Neuronal stem cell (in vitro differentiated cells): Measurements from ENCODE around the gene PPP1R27.
A peak's percentile ranks its signal among the peaks of the same experiment; 100 is the strongest.
"Not testable (repeated sequence)": the region's sequence is repeated elsewhere in the genome, so short reads cannot be mapped to it uniquely, and the experiment has no call there.

Source experiments
- DNase-seq: peaks from one replicate; pipeline ENCODE4 v3.0.0-alpha.2; 2013; ENCODE audit warnings: low spot score
- H2AFZ ChIP-seq: one replicate; pipeline ENCODE4 v1.6.1; 2013; ENCODE audit warnings: mild to moderate bottlenecking, low read length, inconsistent platforms
- H2AK5ac ChIP-seq: 2 replicates; pipeline ENCODE4 v1.6.1; 2013; ENCODE audit warnings: low read depth, mild to moderate bottlenecking, inconsistent platforms, low read length, moderate library complexity, mixed read lengths
- H2BK120ac ChIP-seq: 2 replicates; pipeline ENCODE4 v1.6.1; 2013; ENCODE audit warnings: low read depth, mild to moderate bottlenecking, inconsistent platforms, low read length, moderate library complexity, mixed read lengths
- H2BK12ac ChIP-seq: one replicate; pipeline ENCODE4 v1.6.1; 2013; ENCODE audit warnings: low read length, inconsistent platforms
- H2BK15ac ChIP-seq: 2 replicates; pipeline ENCODE4 v1.6.1; 2013; ENCODE audit warnings: mild to moderate bottlenecking, low read length, inconsistent platforms, mixed read lengths
- H2BK5ac ChIP-seq: one replicate; pipeline ENCODE4 v1.6.1; 2013; ENCODE audit warnings: inconsistent platforms, mild to moderate bottlenecking, low read length, moderate library complexity
- H3K14ac ChIP-seq: one replicate; pipeline ENCODE4 v1.6.1; 2013; ENCODE audit warnings: low read length, inconsistent platforms
- H3K18ac ChIP-seq: 2 replicates; pipeline ENCODE4 v1.6.1; 2013; ENCODE audit warnings: low read length, inconsistent platforms
- H3K23ac ChIP-seq: 2 replicates; pipeline ENCODE4 v1.6.1; 2013; ENCODE audit warnings: low read depth, mild to moderate bottlenecking, mixed read lengths, low read length, inconsistent platforms; ENCODE audit not compliant: poor library complexity
- H3K27ac ChIP-seq: replicated peaks from 3 replicates; pipeline ENCODE4 v1.5.1; 2013; ENCODE audit warnings: low read length, inconsistent platforms
- H3K27me3 ChIP-seq, 3 experiments: 2 replicates each; pipeline ENCODE4 v1.6.1; 2013; ENCODE audit warnings: low read length in 3 of 3, mild to moderate bottlenecking in 2 of 3, inconsistent platforms in 1 of 3, low read depth in 1 of 3, mixed read lengths in 1 of 3, moderate library complexity in 1 of 3; ENCODE audit not compliant: control insufficient read depth in 3 of 3, insufficient read depth in 3 of 3
- H3K36me3 ChIP-seq, 2 donors: replicated peaks in 1 of 2; 2 replicates each; pipeline ENCODE4 v1.6.1; 2013; ENCODE audit warnings: low read length in 2 of 2; ENCODE audit not compliant: control insufficient read depth in 2 of 2, insufficient read depth in 2 of 2
- H3K4ac ChIP-seq: 2 replicates; pipeline ENCODE4 v1.6.1; 2013; ENCODE audit warnings: inconsistent platforms, mild to moderate bottlenecking, low read length, moderate library complexity
- H3K4me1 ChIP-seq, 2 donors: 1 replicate in 1 of 2; 2 replicates in 1 of 2; pipeline ENCODE4 v1.6.1; 2013; ENCODE audit warnings: low read length in 2 of 2, low read depth in 1 of 2; ENCODE audit not compliant: control insufficient read depth in 2 of 2, insufficient read depth in 1 of 2
- H3K4me2 ChIP-seq: one replicate; pipeline ENCODE4 v1.6.1; 2013; ENCODE audit warnings: mild to moderate bottlenecking, low read length, inconsistent platforms; ENCODE audit not compliant: insufficient read depth, poor library complexity, severe bottlenecking
- H3K4me3 ChIP-seq, 2 donors: 2 replicates each; pipeline ENCODE4 v1.5.1; 2013; ENCODE audit warnings: low read length in 2 of 2, mild to moderate bottlenecking in 2 of 2, inconsistent platforms in 1 of 2, moderate library complexity in 1 of 2
- H3K79me1 ChIP-seq: one replicate; pipeline ENCODE4 v1.6.1; 2013; ENCODE audit warnings: low read depth, mild to moderate bottlenecking, inconsistent platforms, low read length, moderate library complexity
- H3K9ac ChIP-seq: one replicate; pipeline ENCODE4 v1.6.1; 2013; ENCODE audit warnings: mild to moderate bottlenecking, low read depth, low read length, inconsistent platforms; ENCODE audit not compliant: poor library complexity
- H3K9me3 ChIP-seq, 2 donors: replicated peaks in 1 of 2; 2 replicates each; pipeline versions ENCODE3 to v1.6.1; 2013; ENCODE audit warnings: low read length in 2 of 2, mild to moderate bottlenecking in 2 of 2, inconsistent platforms in 1 of 2, low read depth in 1 of 2, mixed read lengths in 1 of 2, moderate library complexity in 1 of 2; ENCODE audit not compliant: control insufficient read depth in 2 of 2, insufficient read depth in 1 of 2
- H4K8ac ChIP-seq: one replicate; pipeline ENCODE4 v1.6.1; 2013; ENCODE audit warnings: low read depth, mild to moderate bottlenecking, inconsistent platforms, low read length, moderate library complexity
- H4K91ac ChIP-seq: one replicate; pipeline ENCODE4 v1.6.1; 2013; ENCODE audit warnings: low read length, low read depth, mild to moderate bottlenecking, inconsistent platforms; ENCODE audit not compliant: poor library complexity
- WGBS, 2 donors: extraction: QIAGEN DNeasy Blood & Tissue Kit; methylation state at CpG; one replicate each; pipeline ENCODE4 v1.1.7; 2013; ENCODE audit warnings: missing lambda C conversion rate in 2 of 2, mixed read lengths in 1 of 2; ENCODE audit not compliant: insufficient read length in 2 of 2, insufficient replicate concordance in 1 of 2; ENCODE audit errors: extremely low coverage in 2 of 2; 5-methylcytosine and 5-hydroxymethylcytosine counted together

Gene PPP1R27

DNA sequence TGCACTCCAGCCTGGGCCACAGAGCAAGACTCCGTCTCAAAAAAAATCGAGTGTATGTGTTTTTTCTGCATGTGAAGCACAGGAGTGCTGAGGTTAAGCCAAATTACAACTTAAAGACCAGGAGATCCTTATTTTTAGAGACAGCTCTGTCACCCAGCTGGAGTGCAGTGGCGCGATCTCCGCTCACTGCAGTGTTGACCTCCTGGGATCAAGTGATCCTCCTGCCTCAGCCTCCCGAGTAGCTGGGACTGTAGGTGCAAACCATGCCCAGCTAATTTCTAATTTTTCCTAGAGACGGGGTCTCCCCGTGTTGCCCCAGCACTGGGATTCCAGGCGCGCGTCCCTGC lies 7.5 kb upstream of the PPP1R27 start:
- no peak overlapping the region for H3K4me3 ChIP-seq
- H2AFZ ChIP-seq = no peak overlapping the region
- no peaks in the 10 kb centered on the region for H3K27me3 ChIP-seq
- H3K4me1 ChIP-seq = no peaks in the 10 kb centered on the region
- no peak overlapping the region for H2BK120ac ChIP-seq
- no peak for DNase-seq
- no peak overlapping the region for H3K4ac ChIP-seq
- H3K79me1 ChIP-seq = peaks cover 7% of the 10 kb centered on the region
- no peaks in the 10 kb centered on the region for H3K9me3 ChIP-seq
- peaks cover 47 to 49% of the 10 kb centered on the region in 2 donors for H3K36me3 ChIP-seq
- H4K91ac ChIP-seq = no peak overlapping the region
- no peak overlapping the region for H2BK12ac ChIP-seq
- H2BK5ac ChIP-seq = no peak overlapping the region
- H4K8ac ChIP-seq = peak overlapping the region; percentile 43
- H3K9ac ChIP-seq = no peak overlapping the region
- no peak overlapping the region for H3K14ac ChIP-seq
- WGBS, 2 donors = no CpG with 5 or more reads among the region's 11 CpGs
- H2BK15ac ChIP-seq = no peak overlapping the region
- H3K18ac ChIP-seq = no peak overlapping the region
- H3K4me2 ChIP-seq = no peak overlapping the region
- no peak overlapping the region for H3K27ac ChIP-seq
- no peak overlapping the region for H2AK5ac ChIP-seq
- peak overlapping the region; percentile 89 for H3K23ac ChIP-seq

DNA sequence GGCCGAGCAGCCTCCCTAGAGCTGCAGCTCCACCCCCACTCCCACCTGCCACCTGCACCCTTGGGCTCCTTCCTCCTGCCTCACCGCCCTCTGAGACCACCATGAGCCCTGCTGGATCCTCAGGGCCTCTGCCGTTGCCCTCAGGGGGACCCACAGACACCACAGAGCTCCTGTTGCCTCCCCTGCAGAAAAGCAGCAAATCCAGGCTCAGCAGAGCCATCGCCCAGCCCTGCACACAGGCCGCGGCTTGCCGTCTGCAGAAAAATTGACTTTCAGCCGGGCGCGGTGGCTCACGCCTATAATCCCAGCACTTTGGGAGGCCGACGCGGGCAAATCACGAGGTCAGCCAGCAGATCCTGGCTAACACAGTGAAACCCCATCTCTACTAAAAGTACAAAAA lies 7.0 kb upstream of the PPP1R27 start:
- Histone ChIP-seq H3K4ac (no peak overlapping the region), H2BK120ac (no peak overlapping the region), H3K27ac (no peak overlapping the region), H3K9me3 (no peaks in the 10 kb centered on the region), H3K79me1 (peaks cover 7% of the 10 kb centered on the region), H2BK15ac (no peak overlapping the region), H3K4me3 (no peak overlapping the region), H3K4me2 (no peak overlapping the region), H3K27me3 (no peaks in the 10 kb centered on the region), H3K4me1 (no peaks in the 10 kb centered on the region), H2BK12ac (no peak overlapping the region), H3K18ac (no peak overlapping the region), H4K8ac (peak overlapping the region; percentile 82), H3K23ac (no peak overlapping the region), H2AFZ (no peak overlapping the region), H2AK5ac (peak overlapping the region; percentile 63), H2BK5ac (no peak overlapping the region), H3K9ac (no peak overlapping the region), H3K14ac (no peak overlapping the region), H3K36me3 (peaks cover 42 to 44% of the 10 kb centered on the region in 2 donors), H4K91ac (no peak overlapping the region)
- no peak for DNase-seq
- WGBS, 2 donors = no CpG with 5 or more reads among the region's 15 CpGs

DNA sequence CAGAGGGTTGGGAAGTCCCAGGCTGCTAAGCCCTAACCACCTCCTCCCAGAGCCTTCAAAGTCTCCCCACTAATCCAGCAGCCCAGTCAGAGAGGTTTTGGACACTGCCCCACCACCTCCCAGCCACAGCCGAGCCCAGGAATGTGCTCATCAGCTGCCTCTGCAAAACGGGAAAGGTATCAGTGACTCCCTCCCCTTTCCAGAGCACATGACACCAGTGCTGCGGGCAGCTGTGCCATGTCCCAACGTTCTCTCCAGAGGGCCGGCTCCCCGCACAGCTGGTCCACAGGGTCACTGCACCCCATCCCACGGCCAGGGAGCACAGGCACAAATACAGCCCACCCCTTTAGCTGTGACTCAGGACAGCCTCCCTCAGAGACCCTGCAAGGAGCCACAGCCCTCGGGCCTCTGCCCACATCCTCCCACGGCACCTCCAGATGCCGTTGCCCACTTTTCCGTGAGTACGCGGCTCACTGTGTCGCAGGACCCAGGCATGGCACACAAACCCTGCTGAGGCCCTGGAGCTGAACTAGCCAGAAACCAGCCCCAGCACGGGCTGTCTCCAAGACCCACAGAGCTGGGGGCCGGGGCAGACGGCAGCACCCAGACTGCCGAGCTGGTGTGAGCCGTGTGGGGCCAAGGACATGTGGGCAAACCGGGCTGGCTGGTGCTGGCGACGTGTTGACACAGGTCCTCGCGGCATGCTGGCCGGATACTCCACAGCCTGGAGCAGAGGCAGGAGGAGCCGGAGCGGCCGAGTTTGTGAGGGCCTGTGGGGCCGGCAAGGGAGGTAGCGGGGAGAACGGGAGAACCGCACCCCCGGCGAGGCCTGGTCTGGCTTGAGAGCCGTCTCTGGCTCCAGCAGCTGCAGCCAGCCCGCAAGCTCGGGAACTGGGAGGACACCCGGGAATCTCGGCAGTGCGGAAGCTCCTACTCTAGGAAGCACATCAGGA lies 6.3 kb upstream of the PPP1R27 start:
- H3K18ac ChIP-seq = peak overlapping the region; percentile 28
- H3K14ac ChIP-seq = no peak overlapping the region
- peak overlapping the region; percentile 92 for H4K8ac ChIP-seq
- H2BK15ac ChIP-seq = peak overlapping the region; percentile 81
- H2BK5ac ChIP-seq = peak overlapping the region; percentile 75
- H3K4me3 ChIP-seq = no peak overlapping the region
- no peak overlapping the region for H2BK120ac ChIP-seq
- no peaks in the 10 kb centered on the region for H3K27me3 ChIP-seq
- peaks cover 7% of the 10 kb centered on the region for H3K79me1 ChIP-seq
- H3K23ac ChIP-seq = peak overlapping the region; percentile 96
- no peak overlapping the region for H3K4ac ChIP-seq
- H3K36me3 ChIP-seq = peaks cover 35 to 37% of the 10 kb centered on the region in 2 donors
- peak overlapping the region; percentile 2 for H3K4me2 ChIP-seq
- no peaks in the 10 kb centered on the region for H3K9me3 ChIP-seq
- no peak for DNase-seq
- whole genome bisulfite sequencing, 2 donors = no CpG with 5 or more reads among the region's 40 CpGs
- peak overlapping the region; percentile 41 for H2BK12ac ChIP-seq
- no peaks in the 10 kb centered on the region for H3K4me1 ChIP-seq
- H2AK5ac ChIP-seq = peak overlapping the region; percentile 63
- H3K9ac ChIP-seq = peak overlapping the region; percentile 50
- H4K91ac ChIP-seq = no peak overlapping the region
- H2AFZ ChIP-seq = no peak overlapping the region
- H3K27ac ChIP-seq = no peak overlapping the region

DNA sequence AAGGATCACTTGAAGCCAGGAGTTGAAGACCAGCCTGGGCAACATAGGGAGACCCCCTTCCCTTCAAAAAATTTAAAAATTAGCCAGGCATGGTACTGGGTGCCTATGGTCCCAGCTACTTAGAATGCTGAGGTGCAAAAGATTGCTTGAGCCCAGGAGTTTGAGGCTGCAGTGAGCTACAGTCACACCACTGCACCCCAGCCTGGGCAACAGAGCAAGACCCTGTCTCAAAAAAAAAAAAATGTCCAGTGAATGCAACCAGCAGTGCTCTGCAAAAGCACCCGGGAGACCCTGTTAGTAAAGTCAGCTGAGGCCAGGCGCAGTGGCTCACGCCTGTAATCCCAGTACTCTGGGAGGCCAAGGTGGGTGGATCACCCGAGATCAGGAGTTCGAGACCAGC lies 5.2 kb upstream of the PPP1R27 start:
- H2BK5ac ChIP-seq, H3K14ac ChIP-seq, H2AFZ ChIP-seq, H3K4ac ChIP-seq, H3K27ac ChIP-seq, H3K79me1 ChIP-seq, DNase-seq, H3K27me3 ChIP-seq, H3K9me3 ChIP-seq, H3K4me2 ChIP-seq, H2BK12ac ChIP-seq, H3K23ac ChIP-seq, H3K9ac ChIP-seq, H2BK120ac ChIP-seq, H2AK5ac ChIP-seq, H3K4me3 ChIP-seq, H3K4me1 ChIP-seq, H3K18ac ChIP-seq, H4K8ac ChIP-seq, H4K91ac ChIP-seq, H2BK15ac ChIP-seq: not testable (repeated sequence)
- peaks cover 27 to 29% of the 10 kb centered on the region in 2 donors for H3K36me3 ChIP-seq
- WGBS, 2 donors = no CpG with 5 or more reads among the region's 5 CpGs
